H1 (cell line): ENCODE data around the gene NELFE. TPM values are rescaled to one million over a fixed set of nuclear protein-coding genes. Genes with fewer than 3 reads are reported as not detected.

Source experiments
- CTCF ChIP-seq, 3 experiments: IDR thresholded peaks; 1 replicate in 2 of 3; 2 replicates in 1 of 3; pipeline versions ENCODE4 v1.5.1 to v1.6.1; 2011; ENCODE audit warnings: low read length in 3 of 3, mild to moderate bottlenecking in 3 of 3, inconsistent platforms in 2 of 3, low read depth in 1 of 3, moderate library complexity in 1 of 3; ENCODE audit not compliant: insufficient read depth in 1 of 3; ENCODE audit errors: control extremely low read depth in 1 of 3
- EP300 ChIP-seq, 2 experiments: IDR thresholded peaks; 1 replicate in 1 of 2; 2 replicates in 1 of 2; pipeline ENCODE4 v1.6.1; 2011 to 2012; ENCODE audit warnings: low read depth in 2 of 2, low read length in 2 of 2, mild to moderate bottlenecking in 2 of 2, borderline replicate concordance in 1 of 2, inconsistent platforms in 1 of 2, moderate library complexity in 1 of 2
- KDM4A ChIP-seq: IDR thresholded peaks from one replicate; pipeline ENCODE4 v1.7.1; 2012; ENCODE audit warnings: low read depth, mild to moderate bottlenecking, moderate library complexity, low read length, inconsistent platforms; ENCODE audit not compliant: severe bottlenecking
- polyA plus RNA-seq, 7 experiments: library from polyadenylated mRNA; depleted of rRNA in 3 of 7; stranded (reverse) in 5 of 7; unstranded in 2 of 7; fragments of >200 nt in 5 of 7; fragments of 200-250 nt in 2 of 7; gene quantifications; 1 replicate in 5 of 7; 2 replicates in 1 of 7; 4 replicates in 1 of 7; pipeline versions ENCODE4 v1.2.1 to v1.2.3, GENCODE V29; 2011 to 2013; ENCODE audit warnings: missing spikeins in 2 of 7, mixed read lengths in 2 of 7
- total RNA-seq: library from RNA; stranded (reverse); fragmentation: NEBNext Ultra II Directional; extraction: Animal tissue kit (Norgen Biotek cat#: 25700); gene quantifications from 2 replicates; pipeline ENCODE4 v1.2.1, GENCODE V29; 2021
- TF ChIP-seq, protein P1 (sequence below): IDR thresholded peaks from 2 replicates; pipeline ENCODE4 v1.6.1; 2011; ENCODE audit warnings: low read length, improper control_type of control experiment

The NELFE gene
- total and polyA plus RNA-seq, 2 of the 8 experiments (the other 6 are each of a cell fraction or from before 2014, with no cell fraction given): 49.2 to 71.5 TPM

DNA sequence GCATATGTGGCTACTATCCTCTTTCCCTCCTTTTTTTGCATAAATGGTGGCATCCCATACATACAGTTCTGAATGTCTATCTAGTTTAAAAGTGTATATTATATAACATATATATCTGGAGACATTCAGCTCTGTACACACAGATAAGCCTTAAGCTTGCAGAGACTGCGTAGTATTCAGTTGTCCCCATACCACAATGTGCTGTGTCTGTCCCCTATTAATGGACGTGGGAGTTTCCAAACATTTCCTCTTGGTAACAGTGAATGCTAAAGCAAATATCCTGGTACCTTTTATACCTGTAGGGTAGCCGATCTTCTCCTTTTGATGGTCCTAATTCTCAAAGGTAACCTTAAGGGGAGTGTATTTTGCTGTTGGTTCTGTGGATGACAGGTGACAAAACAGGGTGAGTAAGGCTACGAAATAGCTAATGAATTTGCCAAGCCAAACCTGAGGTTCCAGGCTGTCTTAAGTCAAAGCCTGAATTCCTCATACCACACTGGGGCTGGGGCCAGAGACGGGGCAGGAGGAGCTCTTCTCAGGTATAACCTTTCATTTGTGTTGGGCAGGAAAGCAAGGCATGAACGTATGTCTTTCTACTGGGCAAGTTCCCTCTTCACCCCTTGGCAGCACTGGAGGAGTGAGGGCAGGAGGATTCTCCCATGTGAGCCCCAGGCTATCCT lies 39.0 kb downstream of the NELFE start (continued):
- TF ChIP-seq, protein P1, sequence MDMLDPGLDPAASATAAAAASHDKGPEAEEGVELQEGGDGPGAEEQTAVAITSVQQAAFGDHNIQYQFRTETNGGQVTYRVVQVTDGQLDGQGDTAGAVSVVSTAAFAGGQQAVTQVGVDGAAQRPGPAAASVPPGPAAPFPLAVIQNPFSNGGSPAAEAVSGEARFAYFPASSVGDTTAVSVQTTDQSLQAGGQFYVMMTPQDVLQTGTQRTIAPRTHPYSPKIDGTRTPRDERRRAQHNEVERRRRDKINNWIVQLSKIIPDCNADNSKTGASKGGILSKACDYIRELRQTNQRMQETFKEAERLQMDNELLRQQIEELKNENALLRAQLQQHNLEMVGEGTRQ: no peak
- TF ChIP-seq EP300 (IDR thresholded peaks at IDR 0.05; ENCODE audit: borderline replicate concordance in 1 of 2, low read depth in 2 of 2, low read length in 2 of 2) (no peak), CTCF (IDR thresholded peaks at IDR 0.05; ENCODE audit: control extremely low read depth in 1 of 3, insufficient read depth in 1 of 3, low read depth in 1 of 3, low read length in 3 of 3) (no peak), KDM4A (no peak)
- TF ChIP-seq, all 59 proteins: peak for 0
